ENCODE data around the gene CASKIN2. TPM values are rescaled to one million over a fixed set of nuclear protein-coding genes. Genes with fewer than 3 reads are reported as not detected.
A peak's percentile ranks its signal among the peaks of the same experiment; 100 is the strongest.

The CASKIN2 gene
- total RNA-seq, 1 experiment from 2014 or later: 41.8 TPM

- H3K27ac Mint-ChIP-seq (ENCODE audit: unreplicated experiment): peak overlapping the region; percentile 53
- CTCF ChIA-PET: interaction anchor here (0.6 to 1.4 kb wide), 4 partner anchors 17 to 28 kb away, joined by 3 to 8 read pairs (median 4); partner anchors contain the start of genes LLGL2 and TSEN54
Observed at GRCh38 chr17:75499313-75500022, 15.9 kb downstream of the CASKIN2 start.

GRCh38 chr17:75498726-75499213 lies 16.6 kb downstream of the CASKIN2 start:
- peak overlapping the region; percentile 53 for H3K27ac Mint-ChIP-seq (ENCODE audit: unreplicated experiment)

More at GRCh38 chr17:75499313-75500022, 15.9 kb downstream of the CASKIN2 start:
- no peak for TF ChIP-seq CTCF (IDR thresholded peaks at IDR 0.05; ENCODE audit: insufficient read depth in 1 of 2, low read depth in 1 of 2, low read length in 1 of 2, severe bottlenecking in 1 of 2, unreplicated experiment in 1 of 2)
- no peak overlapping the region for H3K4me3 ChIP-seq (ENCODE audit: low read depth, low read length)
- POLR2A ChIA-PET: interaction anchor here (0.5 kb wide), 1 partner anchor 70 kb away, joined by 3 read pairs; no protein-coding TSS in a partner anchor
- no peaks in the 10 kb centered on the region for H3K27me3 ChIP-seq (replicated peaks; ENCODE audit: control insufficient read depth, insufficient read depth, low read length)
- H3K4me1 ChIP-seq: no peaks in the 10 kb centered on the region
- H3K36me3 Mint-ChIP-seq (ENCODE audit: insufficient read depth, unreplicated experiment): peaks cover 73% of the 10 kb centered on the region
- H3K36me3 ChIP-seq (ENCODE audit: control insufficient read depth, insufficient read depth, low read length): peaks cover 1% of the 10 kb centered on the region
- H3K9me3 ChIP-seq: no peaks in the 10 kb centered on the region
- H3K4me1 Mint-ChIP-seq (ENCODE audit: low read depth, unreplicated experiment): no peaks in the 10 kb centered on the region
- no peaks in the 10 kb centered on the region for H3K9me3 Mint-ChIP-seq (ENCODE audit: unreplicated experiment)
- DNase-seq: no peak
- H3K27me3 Mint-ChIP-seq (ENCODE audit: insufficient read depth, unreplicated experiment): no peaks in the 10 kb centered on the region
- TSS peak; percentile 73 for BruUV-seq (replicated peaks)
- H3K4me3 Mint-ChIP-seq (ENCODE audit: unreplicated experiment): no peak overlapping the region
- intact Hi-C loops (cut with micrococcal nuclease; ENCODE audit: unreplicated experiment): no loop called here

More at GRCh38 chr17:75498726-75499213, 16.6 kb downstream of the CASKIN2 start:
- TF ChIP-seq CTCF (IDR thresholded peaks at IDR 0.05; ENCODE audit: insufficient read depth in 1 of 2, low read depth in 1 of 2, low read length in 1 of 2, severe bottlenecking in 1 of 2, unreplicated experiment in 1 of 2): no peak
- intact Hi-C loops (cut with micrococcal nuclease; ENCODE audit: unreplicated experiment): no loop called here
- H3K4me3 Mint-ChIP-seq (ENCODE audit: unreplicated experiment): no peak overlapping the region
- H3K4me3 ChIP-seq (ENCODE audit: low read depth, low read length): no peak overlapping the region
- peaks cover 66% of the 10 kb centered on the region for H3K36me3 Mint-ChIP-seq (ENCODE audit: insufficient read depth, unreplicated experiment)
- no peaks in the 10 kb centered on the region for H3K9me3 ChIP-seq
- POLR2A ChIA-PET: no interaction called here
- no peaks in the 10 kb centered on the region for H3K4me1 Mint-ChIP-seq (ENCODE audit: low read depth, unreplicated experiment)
- H3K27me3 Mint-ChIP-seq (ENCODE audit: insufficient read depth, unreplicated experiment): no peaks in the 10 kb centered on the region
- no TSS peak for BruUV-seq (replicated peaks)
- H3K36me3 ChIP-seq (ENCODE audit: control insufficient read depth, insufficient read depth, low read length): peaks cover under 1% of the 10 kb centered on the region
- DNase-seq: no peak
- no peaks in the 10 kb centered on the region for H3K27me3 ChIP-seq (replicated peaks; ENCODE audit: control insufficient read depth, insufficient read depth, low read length)
- no peaks in the 10 kb centered on the region for H3K9me3 Mint-ChIP-seq (ENCODE audit: unreplicated experiment)
- CTCF ChIA-PET: interaction anchor here (0.6 to 1.4 kb wide), 4 partner anchors 16 to 27 kb away, joined by 3 to 8 read pairs (median 4); partner anchors contain the start of genes LLGL2 and TSEN54
- no peaks in the 10 kb centered on the region for H3K4me1 ChIP-seq

All from Caco-2 (cell line).